ENCODE results near the gene VWC2. TPM values are rescaled to one million over a fixed set of nuclear protein-coding genes. Genes with fewer than 3 reads are reported as not detected.

The VWC2 gene
- total and polyA plus RNA-seq, 2 of the 13 experiments (the other 11 are each of a cell fraction or from before 2014, with no cell fraction given): not detected

DNA sequence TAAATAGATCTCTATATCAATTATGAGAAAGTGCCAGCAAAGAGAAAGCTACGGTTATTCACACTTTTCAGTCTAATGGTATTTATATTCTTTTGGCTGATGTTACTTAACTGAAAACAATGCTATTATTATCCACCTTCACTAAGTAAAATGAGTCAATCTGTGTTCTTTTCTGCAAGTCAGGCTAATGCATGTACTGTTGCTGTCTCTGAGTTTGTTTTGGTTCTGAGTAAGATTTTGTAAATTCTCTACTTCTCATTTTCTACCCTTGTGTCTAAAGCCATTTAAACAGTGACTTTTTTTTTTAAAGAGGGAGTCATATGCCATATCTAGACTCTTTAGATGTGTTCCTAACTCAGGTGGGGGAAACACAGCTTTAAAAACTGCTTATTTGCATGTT lies 7.5 kb downstream of the VWC2 start:
- in situ Hi-C loops (cut with HindIII; ENCODE audit: extremely low pct_ligation_motif_present, low pct_unique_long_range_greater_than_20kb) (no loop called here), intact Hi-C loops (cut with micrococcal nuclease; ENCODE audit: unreplicated experiment) (no loop called here)
- peaks cover 0 to 3% of the 10 kb centered on the region in 2 experiments; a peak in 1 of 5 replicates for H3K27me3 ChIP-seq (ENCODE audit: control insufficient read depth in 1 of 2, insufficient read depth in 2 of 2, low read length in 2 of 2)
- no peaks in the 10 kb centered on the region for H3K36me3 ChIP-seq (replicated peaks in 1 of 2; ENCODE audit: control insufficient read depth in 1 of 2, insufficient read depth in 2 of 2, low read length in 2 of 2)
- no peaks in the 10 kb centered on the region for H4K20me1 ChIP-seq (ENCODE audit: insufficient read depth, low read length)
- WGBS (ENCODE audit: low lambda C conversion rate): 0% methylated on average over 1 of the region's 1 CpG
- H3K9ac ChIP-seq (ENCODE audit: insufficient read depth, low read depth, low read length): no peak overlapping the region
- BruUV-seq (replicated peaks): no TSS peak
- H3K9me3 ChIP-seq (ENCODE audit: low read length): no peaks in the 10 kb centered on the region
- POLR2A ChIA-PET: no interaction called here
- no peak for ATAC-seq
- H3K79me2 ChIP-seq (ENCODE audit: insufficient read depth, low read length): no peaks in the 10 kb centered on the region
- DNase-seq (ENCODE audit: low spot score): no peak
- no peak overlapping the region for H3K4me3 ChIP-seq (replicated peaks in 1 of 3; ENCODE audit: insufficient read depth in 1 of 3, low read depth in 2 of 3, low read length in 3 of 3)
- TF ChIP-seq SRSF4 (IDR thresholded peaks at IDR 0.05; ENCODE audit: low read depth, low read length, poor library complexity, severe bottlenecking) (no peak), ZFP90 (CRISPR knock-in tag; IDR thresholded peaks at IDR 0.05; ENCODE audit: borderline replicate concordance) (no peak), ZNF891 (CRISPR knock-in tag; IDR thresholded peaks at IDR 0.05) (no peak), ZNF780A (CRISPR knock-in tag; IDR thresholded peaks at IDR 0.05) (no peak), NR2F6 (IDR thresholded peaks at IDR 0.05) (no peak), NR2F6 (CRISPR knock-in tag; IDR thresholded peaks at IDR 0.05) (no peak), CAMTA2 (CRISPR knock-in tag; IDR thresholded peaks at IDR 0.05; ENCODE audit: borderline replicate concordance) (no peak), IKZF1 (IDR thresholded peaks at IDR 0.05) (no peak), ZNF550 (CRISPR knock-in tag; IDR thresholded peaks at IDR 0.05; ENCODE audit: borderline replicate concordance) (no peak), ZNF644 (CRISPR knock-in tag; IDR thresholded peaks at IDR 0.05; ENCODE audit: low read depth) (no peak), MAZ (IDR thresholded peaks at IDR 0.05; ENCODE audit: borderline replicate concordance, low read depth, low read length) (no peak), MAZ (CRISPR knock-in tag; IDR thresholded peaks at IDR 0.05; ENCODE audit: low read depth) (no peak), YY1 (IDR thresholded peaks at IDR 0.05; ENCODE audit: insufficient read depth, insufficient replicate concordance, low read depth, low read length) (no peak), ZNF678 (CRISPR knock-in tag; IDR thresholded peaks at IDR 0.05) (no peak), IRF2 (CRISPR knock-in tag; IDR thresholded peaks at IDR 0.05) (no peak), ZNF737 (CRISPR knock-in tag; IDR thresholded peaks at IDR 0.05; ENCODE audit: borderline replicate concordance) (no peak)
- TF ChIP-seq, protein P1, sequence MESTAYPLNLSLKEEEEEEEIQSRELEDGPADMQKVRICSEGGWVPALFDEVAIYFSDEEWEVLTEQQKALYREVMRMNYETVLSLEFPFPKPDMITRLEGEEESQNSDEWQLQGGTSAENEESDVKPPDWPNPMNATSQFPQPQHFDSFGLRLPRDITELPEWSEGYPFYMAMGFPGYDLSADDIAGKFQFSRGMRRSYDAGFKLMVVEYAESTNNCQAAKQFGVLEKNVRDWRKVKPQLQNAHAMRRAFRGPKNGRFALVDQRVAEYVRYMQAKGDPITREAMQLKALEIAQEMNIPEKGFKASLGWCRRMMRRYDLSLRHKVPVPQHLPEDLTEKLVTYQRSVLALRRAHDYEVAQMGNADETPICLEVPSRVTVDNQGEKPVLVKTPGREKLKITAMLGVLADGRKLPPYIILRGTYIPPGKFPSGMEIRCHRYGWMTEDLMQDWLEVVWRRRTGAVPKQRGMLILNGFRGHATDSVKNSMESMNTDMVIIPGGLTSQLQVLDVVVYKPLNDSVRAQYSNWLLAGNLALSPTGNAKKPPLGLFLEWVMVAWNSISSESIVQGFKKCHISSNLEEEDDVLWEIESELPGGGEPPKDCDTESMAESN (CRISPR knock-in tag; conservative IDR thresholded peaks at IDR 0.05): no peak
- CTCF ChIA-PET (ENCODE audit: low intra/inter-chr PET ratio, low total read pairs): no interaction called here
- H2AFZ ChIP-seq (ENCODE audit: low read length): no peak overlapping the region
- H3K4me2 ChIP-seq (ENCODE audit: low read depth, low read length): no peak overlapping the region
- H3K4me1 ChIP-seq (ENCODE audit: insufficient read depth, low read length): no peaks in the 10 kb centered on the region
- no peak for FAIRE-seq
- no peak overlapping the region for H3K27ac ChIP-seq (ENCODE audit: extremely low read length, insufficient read depth, low read length)

Data from HepG2 (cell line).